Activated CD4-positive, alpha-beta T cell treated with anti-CD3 and anti-CD28 coated beads, Interleukin-2, amount 50 U/mL, for 24 hours (primary cell): ENCODE results near the gene MIP.
A peak's percentile ranks its signal among the peaks of the same experiment; 100 is the strongest.
"Not testable (repeated sequence)": the region's sequence is repeated elsewhere in the genome, so short reads cannot be mapped to it uniquely, and the experiment has no call there.

Experiments used
- DNase-seq, 2 donors: peaks; one replicate each; pipeline ENCODE4 v3.0.0-alpha.2; 2020; ENCODE audit warnings: low read depth in 1 of 2, low spot score in 1 of 2

The MIP gene

DNA sequence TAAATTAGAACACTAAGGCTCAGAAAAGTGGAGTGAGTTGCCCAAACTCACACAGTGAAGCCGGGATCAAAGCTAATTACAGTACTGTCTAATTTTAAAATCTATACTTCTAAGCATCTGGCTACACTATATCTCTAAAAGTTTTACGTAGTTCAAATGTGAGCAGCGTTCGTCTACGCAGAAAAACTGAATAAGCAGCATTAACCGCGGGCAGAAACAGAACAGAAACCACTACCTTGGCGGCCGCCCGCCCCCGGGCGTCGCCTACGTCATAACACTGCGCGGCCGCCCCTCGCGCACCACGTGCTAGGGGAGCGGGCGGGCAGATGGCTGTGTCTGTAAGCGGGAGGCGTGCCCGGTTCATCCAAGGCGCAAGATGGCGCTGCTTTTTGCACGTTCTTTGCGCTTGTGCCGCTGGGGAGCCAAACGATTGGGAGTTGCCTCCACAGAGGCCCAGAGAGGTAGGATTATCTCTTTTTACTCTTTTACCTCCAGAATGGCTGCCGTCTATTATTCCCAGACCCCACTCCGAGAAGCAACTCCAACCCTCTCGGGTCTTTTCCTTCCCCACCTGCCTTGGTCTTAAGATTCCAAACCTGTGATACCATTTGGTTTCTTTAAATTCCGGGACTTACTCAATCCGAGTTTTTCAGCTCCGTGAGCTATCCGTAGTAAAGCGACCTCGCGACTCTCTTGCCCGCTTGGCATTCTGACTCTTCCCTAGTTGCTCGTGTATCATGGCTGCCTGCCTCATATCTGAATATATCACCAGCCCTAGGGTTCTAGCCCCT lies 14.0 kb upstream of the MIP start, which contains the start of gene SPRYD4:
TSS of gene SPRYD4 (plus strand) at position 363 of the 791 bp plus-strand sequence. CDS start at position 377, 14 bp downstream.
- DNase-seq = peak; percentile 89 to 93

DNA sequence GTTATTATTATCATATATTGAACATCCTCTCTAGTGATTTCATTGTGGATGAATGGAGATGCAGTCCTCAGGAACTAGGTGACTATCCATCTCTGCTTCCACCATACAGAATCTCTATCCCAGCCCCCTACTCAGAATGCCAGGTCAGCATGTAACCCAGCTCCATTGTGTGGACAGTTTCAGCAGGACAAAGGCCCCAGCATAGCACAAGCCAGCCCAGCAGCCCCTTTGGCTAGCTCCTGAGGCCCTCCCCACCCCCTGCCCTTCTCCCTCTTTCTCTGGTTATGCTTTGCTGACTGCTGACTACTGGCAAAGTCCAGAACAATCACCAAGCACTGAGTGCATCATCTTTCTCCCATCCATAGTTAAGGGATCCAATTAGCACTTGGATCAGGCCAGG lies 8.1 kb upstream of the MIP start:
- DNase-seq = no peak

DNA sequence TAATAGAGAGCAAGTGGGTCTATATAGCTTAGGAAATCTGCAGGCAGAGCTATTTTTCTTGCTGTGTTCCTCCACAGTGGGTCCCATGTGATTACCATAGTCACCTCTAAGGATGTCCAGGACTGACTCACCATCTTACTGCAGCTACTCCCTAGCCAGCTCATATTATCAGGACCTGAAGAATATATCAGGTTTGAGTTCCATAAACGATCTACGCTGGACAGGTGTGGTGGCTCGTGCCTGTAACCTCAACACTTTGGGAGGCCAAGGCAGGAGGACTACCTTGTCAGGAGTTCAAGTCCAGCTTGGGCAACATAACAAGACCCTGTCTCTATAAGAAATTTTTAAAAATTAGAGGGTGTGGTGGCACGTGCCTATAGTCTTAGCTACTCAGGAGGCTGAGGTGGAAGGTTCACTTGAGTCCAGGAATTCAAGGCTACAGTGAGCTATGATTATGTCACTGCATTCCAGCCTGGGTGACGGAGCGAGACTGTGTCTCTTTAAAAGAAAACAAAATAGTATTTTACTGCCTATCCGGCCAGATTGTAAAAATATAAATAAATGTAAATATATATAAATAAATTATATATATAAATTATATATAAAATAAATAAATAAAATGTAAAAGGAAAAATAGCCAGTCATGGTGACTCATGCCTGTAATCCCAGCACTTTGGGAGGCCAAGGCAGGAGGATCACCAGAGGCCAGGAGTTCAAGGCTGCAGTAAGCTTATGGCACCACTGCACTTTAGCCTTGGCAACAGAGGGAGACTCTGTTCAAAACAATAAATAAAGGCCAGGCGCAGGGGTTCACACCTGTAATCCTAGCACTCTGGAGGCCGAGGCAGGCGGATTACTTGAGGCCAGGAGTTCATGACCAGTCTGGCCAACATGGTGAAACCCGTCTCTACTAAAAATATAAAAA lies 7.0 kb upstream of the MIP start:
- DNase-seq = no peak

DNA sequence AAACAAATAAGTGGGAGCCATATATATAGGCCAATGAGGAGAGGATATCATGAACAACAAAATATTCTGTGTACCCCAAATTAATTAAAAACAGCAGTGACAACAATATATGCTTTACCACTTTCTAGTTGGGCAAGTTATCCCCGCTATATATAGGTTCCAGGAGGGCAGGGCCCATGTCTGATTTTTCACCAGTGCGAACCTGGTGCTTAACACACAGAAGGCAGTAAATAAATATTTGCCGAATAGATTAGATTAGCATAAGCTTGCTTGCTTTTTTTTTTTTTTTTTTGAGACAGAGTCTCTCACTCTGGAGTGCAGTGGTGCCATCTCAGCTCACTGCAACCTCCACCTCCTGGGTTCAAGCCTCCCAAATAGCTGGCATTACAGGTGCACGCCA lies 3.4 kb upstream of the MIP start:
- DNase-seq = no peak

DNA sequence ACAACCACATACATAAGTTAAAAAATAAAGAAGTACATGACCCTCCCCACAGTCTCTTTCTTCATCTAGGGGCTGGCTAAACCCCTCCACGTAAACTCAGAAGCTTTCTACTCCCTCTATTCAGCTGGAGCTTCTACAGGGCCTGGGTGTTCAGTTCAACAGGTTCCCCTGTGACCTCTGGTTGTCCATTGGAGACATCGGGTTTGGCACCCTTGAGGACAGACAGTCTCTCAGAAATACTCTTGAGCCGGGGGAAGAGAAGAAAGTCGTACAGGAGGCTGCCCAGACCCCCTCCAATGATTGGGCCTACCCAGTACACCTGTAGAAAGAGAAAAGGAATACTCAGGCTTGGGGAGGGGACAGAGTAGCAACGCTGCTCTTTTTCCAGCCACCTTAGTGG lies 3.3 kb downstream of the MIP start:
- DNase-seq = no peak

DNA sequence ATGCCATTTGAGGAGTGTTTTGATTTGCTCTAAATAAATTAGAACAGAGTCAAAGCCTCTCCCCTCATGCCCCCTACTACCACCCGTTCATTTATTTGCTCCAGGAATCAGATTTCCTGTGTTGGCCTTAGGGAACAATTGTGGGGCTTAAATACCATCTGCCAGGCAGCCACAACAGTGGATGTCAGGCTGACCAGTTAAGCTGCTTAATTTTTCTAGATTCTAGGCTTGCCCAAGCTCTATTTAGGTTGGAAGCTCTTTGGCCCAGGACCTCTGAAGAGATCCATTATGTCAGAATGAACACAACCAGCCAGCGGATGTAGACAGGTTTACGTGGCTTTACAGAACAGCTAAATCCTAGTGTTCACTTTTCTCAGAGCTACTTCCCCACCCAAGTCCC lies 4.2 kb downstream of the MIP start:
- no peak for DNase-seq

DNA sequence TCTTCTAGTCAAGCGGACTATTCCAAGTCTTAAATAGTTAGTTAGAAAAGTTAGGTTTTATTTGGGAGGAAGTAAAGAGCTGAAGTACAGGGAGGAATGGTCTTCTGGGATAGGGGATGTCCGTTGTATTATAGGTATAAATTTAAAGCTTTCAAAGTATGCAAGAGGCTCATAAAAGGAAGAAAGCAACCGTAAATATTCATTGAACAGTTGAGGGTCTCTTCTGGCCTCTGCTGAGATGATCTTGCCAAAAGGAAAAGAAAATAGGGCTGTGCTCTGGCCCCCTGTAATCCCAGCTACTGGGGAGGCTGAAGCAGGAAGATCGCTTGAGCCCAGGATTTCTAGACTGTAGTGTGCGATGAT lies 4.9 kb downstream of the MIP start:
- DNase-seq = no peak

DNA sequence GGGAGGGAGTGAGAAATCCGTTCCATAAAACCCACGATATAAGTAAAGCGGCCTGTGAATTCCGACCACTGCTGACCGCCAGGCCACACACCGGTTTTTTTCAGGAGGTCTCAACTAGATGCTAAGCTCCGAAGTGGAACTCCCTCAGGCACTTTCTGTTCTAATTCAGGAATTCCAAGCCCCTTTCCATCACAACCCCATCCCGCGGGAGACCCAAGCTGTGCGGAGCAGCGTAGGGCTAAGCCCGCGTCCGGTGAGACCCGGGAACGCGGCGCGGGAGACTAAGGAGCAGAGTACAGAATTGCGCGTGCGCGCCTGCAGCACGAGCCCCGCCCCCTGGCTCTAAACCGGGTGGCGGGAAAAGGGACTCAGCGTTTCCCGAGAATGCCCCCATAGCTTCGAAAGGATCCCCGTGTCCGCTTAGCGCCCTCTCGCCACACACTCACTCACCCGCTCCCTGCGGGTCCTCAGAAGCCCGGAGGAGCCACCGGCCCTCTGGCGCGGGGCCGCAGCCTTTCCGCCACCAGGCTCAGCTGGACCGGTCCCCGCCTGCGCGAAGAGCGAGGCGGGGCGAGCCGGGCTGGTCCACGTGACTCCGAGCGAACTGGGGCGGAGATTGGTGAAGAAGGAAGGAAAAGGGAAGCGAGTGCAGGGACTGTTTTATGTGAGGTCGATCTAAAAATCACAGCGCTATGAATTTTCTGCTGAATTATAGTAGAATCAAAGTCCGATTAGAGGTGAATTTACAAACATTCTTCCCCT lies 5.4 kb downstream of the MIP start, which contains the start of gene TIMELESS:
TSS of gene TIMELESS (minus strand) at position 567 of the 762 bp plus-strand sequence. CDS start 15,256 bp downstream, outside the sequence.
- peak; percentile 74 to 78 for DNase-seq

DNA sequence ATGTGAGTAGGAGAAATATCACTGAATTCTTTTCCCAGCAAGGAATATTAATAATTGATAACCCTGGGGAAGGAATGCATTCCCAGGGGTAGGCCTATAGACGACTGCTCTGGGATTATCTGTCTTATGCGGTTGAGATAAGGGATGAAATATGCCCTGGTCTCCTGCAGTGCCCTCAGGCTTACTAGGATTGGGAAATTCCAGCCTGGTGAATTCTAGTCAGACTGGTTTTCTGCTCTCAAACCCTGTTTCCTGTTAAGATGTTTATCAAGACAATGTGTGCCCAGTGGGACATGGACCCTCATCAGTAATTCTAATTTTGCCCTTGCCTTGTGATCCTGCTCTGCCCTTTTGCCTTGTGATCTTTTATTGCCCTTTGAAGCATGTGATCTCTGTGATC lies 11.2 kb downstream of the MIP start:
- not testable (repeated sequence) for DNase-seq

DNA sequence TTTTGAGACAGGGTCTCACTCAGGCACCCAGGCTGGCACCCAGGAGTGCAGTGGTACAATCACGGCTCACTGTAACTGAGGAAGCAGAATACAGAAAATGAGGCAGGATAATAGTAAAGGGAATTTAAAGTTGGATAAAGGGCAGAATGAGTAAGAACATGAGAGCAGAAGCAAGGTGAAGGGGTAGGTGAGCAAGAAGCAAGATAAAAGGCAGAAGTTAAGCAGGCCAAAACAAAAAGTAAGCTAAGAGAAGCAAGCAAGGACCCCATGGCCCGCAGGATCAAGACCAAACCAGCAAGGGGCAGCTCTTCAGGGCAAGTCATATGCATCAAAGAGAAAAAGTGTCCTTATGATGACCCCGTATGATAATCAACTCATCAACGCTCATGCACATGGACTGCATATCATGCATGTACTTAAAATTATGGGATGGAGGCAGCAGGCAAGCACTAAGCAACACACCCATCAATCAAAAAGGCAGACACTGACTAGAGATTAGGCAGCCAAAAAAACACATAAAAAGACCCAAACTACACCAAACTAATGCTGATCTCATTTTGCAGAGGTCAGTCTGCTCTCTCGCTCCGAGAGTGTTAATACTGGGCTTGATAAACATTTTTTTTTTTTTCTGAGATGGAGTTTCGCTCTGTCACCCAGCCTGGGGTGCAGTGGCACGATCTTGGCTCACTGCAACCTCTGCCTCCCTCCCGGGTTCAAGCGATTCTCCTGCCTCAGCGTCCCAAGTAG lies 16.9 kb downstream of the MIP start:
- DNase-seq = no peak

DNA sequence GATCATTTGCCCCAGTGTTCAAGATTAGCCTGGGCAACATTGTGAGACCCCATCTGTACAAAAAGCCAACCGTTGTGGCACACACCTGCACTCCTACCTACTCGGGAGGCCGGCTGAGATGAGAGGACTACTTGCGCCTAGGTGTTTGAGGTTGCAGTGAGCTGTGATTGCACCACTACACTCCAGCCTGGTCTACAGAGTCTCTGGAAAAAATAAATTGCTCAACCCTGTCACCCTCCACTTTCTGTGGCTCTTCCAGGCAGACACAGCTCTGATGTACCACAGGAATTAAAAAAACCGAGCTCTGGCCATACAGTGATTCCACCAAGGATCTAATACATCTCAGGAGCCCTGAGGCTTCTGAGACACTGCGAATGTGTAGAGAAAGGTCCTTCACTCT lies 19.6 kb downstream of the MIP start:
- DNase-seq = no peak

DNA sequence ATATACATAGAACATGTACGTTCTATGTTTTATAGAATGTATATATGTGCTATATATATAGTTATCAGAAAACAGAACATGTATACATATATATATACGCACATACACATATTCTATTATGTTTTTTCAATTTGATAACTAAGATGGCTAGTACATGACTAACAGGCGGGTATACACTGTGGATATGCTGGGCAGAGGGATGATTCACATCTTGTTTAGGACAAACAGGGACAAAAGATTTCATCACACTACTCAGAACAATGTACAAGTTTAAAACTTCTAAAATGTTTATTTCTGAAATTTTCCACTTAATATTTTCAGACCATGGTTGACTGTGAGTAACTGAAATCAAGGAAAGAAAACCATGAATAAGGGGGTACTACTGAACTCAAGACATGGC lies 22.6 kb downstream of the MIP start:
- no peak for DNase-seq

DNA sequence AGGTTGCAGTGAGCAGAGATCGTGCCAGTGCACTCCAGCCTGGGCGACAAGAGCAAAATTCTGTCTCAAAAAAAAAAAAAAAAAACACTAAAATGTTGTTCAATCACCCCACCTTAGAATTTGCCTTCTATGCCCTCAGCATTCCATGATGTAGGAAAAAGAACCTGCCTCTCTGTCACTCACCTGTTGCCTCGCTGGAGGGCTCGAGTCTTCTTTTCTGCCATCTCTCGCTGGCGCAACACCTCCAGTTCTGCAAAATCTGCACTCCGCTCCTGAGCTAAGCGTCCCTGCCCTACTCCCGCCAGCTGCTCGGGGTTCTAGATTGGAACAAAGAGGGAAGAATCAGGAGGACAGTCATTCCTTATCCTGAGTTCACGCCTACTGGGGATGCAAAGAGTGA lies 23.2 kb downstream of the MIP start:
- no peak for DNase-seq

DNA sequence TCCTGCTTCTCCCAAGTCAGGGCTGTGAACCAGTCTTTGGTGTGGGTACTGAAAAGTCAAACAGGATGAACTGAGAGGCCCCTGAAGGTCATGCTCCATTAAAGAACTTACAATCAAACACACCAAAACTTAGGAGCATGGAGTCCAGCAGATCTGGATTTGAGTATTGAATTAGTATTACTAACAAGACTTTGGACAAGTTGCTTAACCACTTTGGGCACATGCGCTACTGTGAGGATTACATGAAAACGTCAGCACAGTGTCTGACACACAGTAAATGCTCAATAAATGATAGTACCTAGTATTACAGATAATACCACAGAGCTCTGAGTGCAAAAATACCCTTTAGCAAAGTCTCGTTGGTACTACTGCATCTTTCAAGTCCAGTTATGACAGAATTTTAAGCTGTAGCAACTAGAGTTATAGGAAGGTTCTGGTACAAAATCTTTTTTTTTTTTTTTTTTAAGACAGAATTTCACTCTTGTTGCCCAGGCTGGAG lies 28.5 kb downstream of the MIP start:
- no peak for DNase-seq

DNA sequence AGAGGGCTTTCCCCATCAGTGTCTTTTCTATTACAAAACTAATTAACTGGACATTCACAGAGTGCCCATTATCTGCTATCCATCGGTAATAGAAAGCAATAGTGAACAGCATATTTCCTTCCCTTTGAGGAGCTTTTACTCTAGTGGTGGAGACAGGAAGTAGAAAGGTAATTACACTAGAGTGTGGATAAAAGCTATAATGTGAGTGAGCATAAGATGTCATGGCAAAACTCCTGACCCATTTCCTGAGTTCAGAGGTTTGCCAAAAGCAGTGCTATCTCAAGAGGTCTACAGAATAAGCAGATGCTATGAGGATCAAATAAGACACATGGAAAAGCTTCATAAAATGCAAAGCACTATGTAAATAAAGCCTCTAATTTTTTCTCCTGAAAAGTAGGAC lies 29.3 kb downstream of the MIP start:
- DNase-seq = no peak

DNA sequence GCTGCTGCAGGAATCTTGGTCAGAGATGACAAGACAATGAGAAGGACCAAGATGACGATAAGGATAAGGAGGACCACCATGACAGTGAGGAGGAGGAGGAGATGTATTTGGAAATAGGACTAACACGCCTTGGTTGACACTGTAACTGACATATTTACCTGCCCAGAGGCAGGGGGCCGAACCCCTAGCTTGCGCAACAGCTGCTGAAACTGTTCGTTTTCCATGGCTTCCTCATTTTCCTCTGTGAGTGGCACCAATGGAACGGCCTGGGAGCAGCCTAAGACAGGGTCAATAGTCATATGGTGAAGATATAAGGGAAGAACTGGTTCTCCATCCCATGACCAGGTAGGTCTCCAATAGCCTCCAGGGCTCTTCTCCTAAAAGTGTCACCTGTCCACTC lies 34.0 kb downstream of the MIP start:
- no peak for DNase-seq

DNA sequence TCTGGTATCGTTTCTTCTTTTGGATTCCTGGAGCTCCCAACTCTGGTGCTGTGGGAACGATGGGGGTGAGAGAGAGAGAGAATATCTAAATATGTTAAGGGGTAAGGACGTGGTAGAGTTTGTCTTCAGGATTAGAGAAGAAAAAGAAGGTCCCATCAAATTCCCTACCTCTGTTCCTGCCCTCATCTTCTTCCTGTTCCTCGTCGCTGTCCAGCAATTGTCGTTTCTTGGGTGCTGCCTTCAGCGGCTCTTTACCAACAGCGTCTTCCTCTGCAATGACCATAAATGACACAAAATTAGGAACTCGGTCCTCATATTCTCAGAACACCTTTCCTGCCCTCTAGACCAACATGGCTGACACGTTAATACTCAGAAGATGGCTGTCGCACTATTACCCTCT lies 36.7 kb downstream of the MIP start:
- no peak for DNase-seq

DNA sequence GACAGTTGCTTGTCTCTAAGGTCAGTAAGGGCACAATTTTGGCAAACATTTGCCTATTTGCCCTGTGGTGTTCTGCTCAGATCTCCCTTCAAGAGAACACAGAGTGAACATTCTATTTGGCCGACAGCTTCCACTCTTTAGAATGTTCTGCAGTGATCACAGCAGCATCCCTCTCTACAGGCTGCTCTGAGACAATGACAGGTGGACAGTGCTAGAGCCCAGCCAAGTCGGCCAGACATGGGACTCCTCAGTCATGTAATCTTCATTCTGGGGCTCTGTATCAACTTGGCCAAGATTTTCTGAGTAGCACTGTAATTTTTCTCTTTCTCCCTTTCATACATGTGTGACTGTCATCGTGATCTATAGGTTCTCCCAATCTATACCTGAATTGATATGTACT lies 40.1 kb downstream of the MIP start:
- DNase-seq = no peak

DNA sequence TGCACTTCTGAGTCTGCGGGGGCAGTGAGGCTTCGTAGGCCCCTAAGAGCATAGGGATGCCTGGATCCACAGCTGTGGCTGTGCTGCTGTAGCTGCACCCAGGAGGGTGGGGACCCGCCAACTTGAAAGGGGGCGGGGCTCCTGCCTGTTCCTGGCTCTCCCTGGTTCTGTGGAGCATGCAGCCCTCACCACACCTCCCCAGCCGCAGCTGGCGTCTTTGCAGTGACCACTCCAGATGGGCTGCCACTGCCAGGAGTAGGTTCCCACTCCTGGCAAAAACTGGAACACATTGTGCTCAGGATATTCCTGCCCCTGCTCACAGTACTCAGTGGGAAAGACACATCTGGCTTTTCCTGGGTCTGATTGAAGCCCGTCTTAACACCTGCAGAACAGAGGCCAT lies 41.1 kb downstream of the MIP start:
- no peak for DNase-seq

DNA sequence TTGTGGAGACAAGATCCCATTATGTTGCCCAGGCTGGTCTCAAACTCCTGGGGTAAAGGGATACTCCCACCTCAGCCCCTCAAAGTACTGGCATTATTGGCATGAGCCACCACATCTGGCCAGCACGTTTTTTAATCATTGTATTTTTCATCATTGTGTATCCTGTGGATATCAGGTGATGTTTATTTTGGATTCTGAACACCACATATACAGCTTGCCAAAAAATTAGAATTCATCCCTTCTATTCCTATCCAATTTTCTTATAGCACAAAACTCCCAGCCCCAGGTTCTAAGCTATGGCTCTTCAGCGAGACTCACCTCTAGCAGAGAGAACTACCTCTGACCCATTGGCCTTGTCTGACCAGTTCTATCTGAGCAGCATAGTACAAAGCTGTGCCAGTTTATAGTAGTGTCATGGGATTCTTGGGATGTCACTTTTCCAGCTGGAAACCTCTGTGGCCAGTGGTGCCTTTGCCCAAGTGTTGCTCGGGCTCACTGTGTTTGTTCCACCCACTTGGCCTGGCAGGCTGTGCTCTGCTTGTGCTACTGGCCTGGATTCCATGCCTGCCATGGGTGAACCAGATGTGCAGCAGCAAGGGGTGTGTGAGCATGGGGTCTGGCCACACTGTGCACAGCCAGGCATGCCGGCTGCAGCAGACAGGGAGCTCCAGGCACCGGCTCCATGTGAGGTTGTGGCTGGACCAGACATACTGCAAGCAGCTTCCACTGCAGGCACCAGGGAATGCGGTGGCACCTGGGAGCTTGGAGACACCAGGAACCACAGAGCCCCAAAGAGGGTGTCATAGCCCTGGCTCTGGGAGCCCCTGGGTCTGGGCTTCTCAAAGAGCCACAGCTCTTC lies 42.4 kb downstream of the MIP start:
- no peak for DNase-seq
